ENCODE measurements around the gene IGSF21. TPM values are rescaled to one million over a fixed set of nuclear protein-coding genes. Genes with fewer than 3 reads are reported as not detected.

Gene IGSF21
- polyA plus RNA-seq, 1 of the 3 experiments (the other 2 are of a cell fraction), result not detected

- Histone ChIP-seq H3K27ac (ENCODE audit: low read depth in 2 of 2, low read length in 1 of 2) (no peak overlapping the region), H3K4me3 (ENCODE audit: low read depth in 2 of 2, low read length in 1 of 2) (no peak overlapping the region), H3K36me3 (replicated peaks in 1 of 2; ENCODE audit: control insufficient read depth in 1 of 2, insufficient read depth in 2 of 2, low read length in 1 of 2) (no peaks in the 10 kb centered on the region), H3K79me2 (ENCODE audit: insufficient read depth) (no peaks in the 10 kb centered on the region), H2AFZ (ENCODE audit: low read depth) (no peak overlapping the region), H3K27me3 (ENCODE audit: insufficient read depth) (no peaks in the 10 kb centered on the region), H3K4me1 (ENCODE audit: control insufficient read depth in 1 of 2, insufficient read depth in 2 of 2, low read depth in 1 of 2, low read length in 1 of 2) (no peaks in the 10 kb centered on the region), H3K4me2 (no peak overlapping the region), H3F3A (replicated peaks; ENCODE audit: insufficient read depth) (no peaks in the 10 kb centered on the region), H3K9me3 (no peaks in the 10 kb centered on the region), H3K9me2 (no peaks in the 10 kb centered on the region), H4K20me1 (ENCODE audit: insufficient read depth) (no peaks in the 10 kb centered on the region), H3K9ac (no peak overlapping the region)
- 31% methylated on average over 14 of the region's 16 CpGs for WGBS (ENCODE audit: low lambda C conversion rate)
- CTCF ChIA-PET, result interaction anchor here (1.0 to 1.6 kb wide), 3 partner anchors 18 to 523 kb away, joined by 3 to 5 read pairs (median 3); no protein-coding TSS in a partner anchor
- POLR2A ChIA-PET, result no interaction called here
- TF ChIP-seq USF1 (IDR thresholded peaks at IDR 0.05; ENCODE audit: borderline replicate concordance, low read depth) (no peak), EP300 (IDR thresholded peaks at IDR 0.05; ENCODE audit: borderline replicate concordance in 1 of 2, low read depth in 1 of 2, low read length in 1 of 2) (no peak), RCOR1 (IDR thresholded peaks at IDR 0.05; ENCODE audit: low read length) (no peak), MEF2A (IDR thresholded peaks at IDR 0.05; ENCODE audit: borderline replicate concordance, low read depth) (no peak), SMC3 (IDR thresholded peaks at IDR 0.05; ENCODE audit: low read depth, low read length) (no peak), PBX3 (IDR thresholded peaks at IDR 0.05) (no peak), CTCF (IDR thresholded peaks at IDR 0.05) (no peak), TAF1 (IDR thresholded peaks at IDR 0.05; ENCODE audit: borderline replicate concordance, low read depth, low read length) (no peak), RFX5 (IDR thresholded peaks at IDR 0.05; ENCODE audit: low read length) (no peak), FOXJ3 (CRISPR knock-in tag; IDR thresholded peaks at IDR 0.05) (no peak), ELF1 (IDR thresholded peaks at IDR 0.05) (no peak), JUND (IDR thresholded peaks at IDR 0.05) (no peak), NFIC (IDR thresholded peaks at IDR 0.05; ENCODE audit: borderline replicate concordance) (no peak), RAD21 (IDR thresholded peaks at IDR 0.05; ENCODE audit: low read length) (no peak), EZH2phosphoT487 (IDR thresholded peaks at IDR 0.05; ENCODE audit: borderline replicate concordance, low read depth) (no peak), FOSL2 (IDR thresholded peaks at IDR 0.05; ENCODE audit: borderline replicate concordance, low read depth) (no peak), YY1 (IDR thresholded peaks at IDR 0.05; ENCODE audit: low read depth) (no peak), MXI1 (IDR thresholded peaks at IDR 0.05; ENCODE audit: low read depth, low read length) (no peak), CHD2 (IDR thresholded peaks at IDR 0.05; ENCODE audit: low read length, partially characterized antibody) (no peak)
- DNase-seq, result no peak
Measured at GRCh38 chr1:18058206-18058921, 49.2 kb upstream of the IGSF21 start.
